GM19023 (cell line): ENCODE results near the gene DUSP7.

Experiments used
- ATAC-seq: cut with Tn5 transposase; IDR thresholded peaks from one replicate; pipeline ENCODE4 v1.9.1; 2021; ENCODE audit warnings: mild to moderate bottlenecking, moderate library complexity; ENCODE audit not compliant: unreplicated experiment

Gene DUSP7

DNA sequence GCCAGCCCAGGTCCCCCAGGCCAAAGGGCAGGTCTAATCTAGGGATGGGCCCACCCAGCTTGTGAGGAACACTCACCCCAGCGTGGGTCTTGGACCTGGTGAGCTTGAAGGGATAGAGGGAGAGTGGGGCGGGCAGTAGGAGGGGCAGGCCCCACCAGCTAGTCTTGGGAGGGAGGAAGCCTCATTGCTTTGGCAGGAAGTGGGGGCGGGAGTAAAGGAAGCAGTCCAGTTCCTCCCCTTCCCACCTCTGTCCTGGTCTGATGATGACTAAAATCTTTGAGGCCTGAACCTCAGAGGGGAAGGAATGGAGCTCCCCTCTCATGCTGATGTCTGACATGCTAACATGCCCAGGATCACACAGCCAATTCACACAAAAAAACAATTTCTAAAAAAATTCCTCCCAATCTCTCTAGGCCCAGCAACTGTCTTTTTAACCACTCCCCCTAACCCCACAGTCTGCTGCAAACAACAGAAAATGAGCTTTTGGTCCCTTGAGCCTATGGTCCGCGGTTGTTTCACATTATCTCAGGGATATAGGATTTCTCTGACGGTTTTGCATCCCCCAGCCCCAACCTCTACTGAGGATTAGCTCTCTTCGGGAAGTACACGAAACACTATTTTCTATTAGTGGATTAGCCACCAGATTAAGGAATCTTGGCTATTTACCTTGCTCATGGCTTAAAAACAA lies 30.7 kb upstream of the DUSP7 start:
- no peak for ATAC-seq

DNA sequence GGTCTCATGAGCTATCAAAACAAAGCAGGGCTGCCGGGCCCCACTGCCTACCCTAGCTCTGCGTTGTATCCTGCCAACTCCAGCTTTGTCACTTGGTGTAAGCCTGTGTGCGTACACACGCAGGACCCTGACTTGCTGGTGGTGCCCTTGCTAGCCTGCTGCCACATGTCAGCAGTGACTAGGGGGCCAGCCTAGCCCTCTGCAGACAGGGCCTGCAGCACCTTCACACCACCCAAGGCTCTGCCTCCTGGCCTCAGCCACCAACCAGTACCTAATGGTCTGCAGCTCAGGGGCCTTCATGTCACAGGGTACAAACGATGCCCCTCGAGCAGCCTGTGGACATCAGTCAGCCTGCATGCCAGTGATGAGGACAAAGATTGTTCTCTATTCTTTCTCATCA lies 30.1 kb upstream of the DUSP7 start:
- ATAC-seq, result no peak

DNA sequence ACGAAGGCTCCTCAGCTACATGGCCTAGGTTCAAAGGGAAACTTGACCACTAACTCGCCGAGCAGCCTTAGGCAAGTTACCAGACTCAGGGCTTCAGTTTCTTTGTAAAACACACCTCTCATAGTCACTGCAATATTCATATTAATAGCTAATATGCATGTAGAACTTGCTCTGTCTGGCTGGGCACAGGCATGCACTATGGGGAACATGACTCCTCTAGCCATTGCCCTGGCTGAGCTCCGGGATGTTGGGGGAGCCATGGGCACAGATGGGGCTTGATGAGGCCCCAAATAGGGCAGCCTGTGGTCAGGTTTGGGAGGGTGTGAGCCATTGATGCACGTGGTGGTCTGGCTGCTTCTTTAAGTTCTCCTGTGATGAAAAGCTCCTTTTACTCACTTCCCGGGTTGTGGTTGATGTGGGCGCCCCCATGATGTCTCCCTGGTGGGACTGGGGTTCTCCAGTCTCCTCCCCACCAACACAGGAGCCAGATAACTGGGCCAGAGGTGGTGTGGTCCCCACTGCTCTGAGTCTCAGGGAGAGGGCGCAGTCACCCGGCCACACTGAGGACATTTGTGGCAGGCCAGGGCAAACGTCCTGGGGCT lies 29.4 kb upstream of the DUSP7 start:
- ATAC-seq, result no peak

DNA sequence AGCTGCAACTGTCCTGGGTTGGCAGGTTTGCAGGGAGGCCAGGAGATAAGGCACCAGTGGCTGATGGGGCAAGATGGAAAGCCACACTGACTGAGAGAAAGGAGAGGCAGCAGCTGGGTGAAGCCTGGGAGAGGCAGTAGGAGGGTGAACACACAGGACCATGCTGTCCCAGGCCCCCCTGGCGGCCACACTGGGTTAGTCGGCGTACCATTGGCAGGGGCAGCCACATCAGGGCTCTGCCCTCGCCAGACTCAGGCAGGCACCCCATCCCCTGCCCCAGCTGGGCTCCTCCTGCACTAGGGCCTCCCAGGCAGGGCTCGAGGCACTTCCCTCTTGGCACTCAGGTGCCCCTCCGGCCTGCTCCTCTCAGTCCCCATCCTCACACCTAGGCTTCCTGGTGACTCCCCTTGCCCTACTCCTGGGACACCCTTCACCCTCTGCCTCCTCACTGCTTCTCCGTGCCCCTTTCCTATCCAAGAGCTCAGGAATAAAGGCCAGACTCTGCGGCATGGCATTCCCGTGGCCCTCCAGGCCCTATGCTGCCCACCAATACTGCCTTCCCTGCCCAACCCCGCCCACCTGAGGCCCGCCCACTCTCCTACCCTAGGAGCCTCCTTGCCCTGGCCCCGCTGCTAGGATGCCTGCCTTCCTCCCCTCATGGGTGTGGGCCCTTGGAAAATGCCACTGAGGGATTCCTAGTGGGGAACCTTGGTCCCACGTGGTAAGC lies 28.7 kb upstream of the DUSP7 start:
- no peak for ATAC-seq

DNA sequence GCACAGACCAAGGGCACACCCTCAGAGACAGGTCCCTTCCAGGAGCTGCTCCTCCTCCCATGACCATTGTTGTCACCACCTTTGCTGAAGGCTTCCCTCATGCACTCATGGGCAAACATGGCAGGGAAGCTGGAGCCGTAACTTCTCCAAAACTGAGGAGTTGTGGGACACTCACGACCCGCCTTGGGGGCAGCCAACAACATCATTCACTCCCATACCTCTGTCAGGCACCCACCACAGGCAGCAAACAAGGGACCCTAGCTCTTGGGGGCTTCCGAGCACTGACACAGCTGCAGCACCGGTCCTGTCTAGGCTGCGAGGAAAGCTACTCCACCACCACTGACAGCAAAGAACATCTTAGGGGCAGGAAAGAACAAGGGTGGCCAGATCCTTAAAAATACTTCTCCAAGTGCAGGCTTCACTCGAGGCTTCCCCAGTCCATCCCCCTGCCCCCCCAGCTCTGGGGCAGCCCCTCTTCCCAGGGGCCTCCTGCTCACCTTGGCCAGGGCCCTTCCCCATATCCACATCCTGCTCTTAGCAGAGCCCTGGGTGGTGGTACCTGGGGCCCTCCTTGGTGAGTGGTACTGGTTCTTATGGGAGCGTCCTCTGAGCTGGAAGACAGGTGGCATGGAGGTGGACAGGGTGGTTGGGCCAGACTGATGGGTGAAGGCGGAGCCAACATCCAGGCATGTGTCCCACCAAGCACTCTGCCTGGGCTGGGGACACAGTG lies 28.0 kb upstream of the DUSP7 start:
- ATAC-seq, result no peak

DNA sequence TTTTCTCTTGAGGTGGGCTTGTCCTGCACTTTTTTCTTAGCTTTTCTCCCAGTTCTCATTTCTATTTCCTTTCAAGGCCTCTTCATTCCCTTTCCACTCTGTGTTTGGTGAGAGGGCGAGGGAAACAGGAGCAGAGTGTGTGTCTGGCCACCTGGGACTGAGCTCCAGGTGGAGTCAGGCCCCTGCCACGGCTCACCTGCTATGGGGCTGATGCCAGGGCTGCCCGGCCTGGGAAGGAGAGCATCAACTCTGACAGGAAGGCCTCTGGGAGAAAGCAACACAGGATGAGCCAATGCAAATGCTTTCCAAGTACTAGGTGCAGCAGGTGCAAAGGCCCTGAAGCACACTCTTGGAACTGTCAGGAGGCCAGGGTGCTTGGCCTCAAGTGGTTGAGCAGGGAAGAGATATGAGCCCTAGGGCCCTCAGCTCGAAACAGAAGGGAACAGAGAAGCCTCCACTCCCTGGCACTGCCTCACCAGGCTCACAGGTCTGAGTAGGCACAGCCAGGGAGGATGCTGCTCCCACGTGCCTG lies 27.3 kb upstream of the DUSP7 start:
- ATAC-seq, result no peak

DNA sequence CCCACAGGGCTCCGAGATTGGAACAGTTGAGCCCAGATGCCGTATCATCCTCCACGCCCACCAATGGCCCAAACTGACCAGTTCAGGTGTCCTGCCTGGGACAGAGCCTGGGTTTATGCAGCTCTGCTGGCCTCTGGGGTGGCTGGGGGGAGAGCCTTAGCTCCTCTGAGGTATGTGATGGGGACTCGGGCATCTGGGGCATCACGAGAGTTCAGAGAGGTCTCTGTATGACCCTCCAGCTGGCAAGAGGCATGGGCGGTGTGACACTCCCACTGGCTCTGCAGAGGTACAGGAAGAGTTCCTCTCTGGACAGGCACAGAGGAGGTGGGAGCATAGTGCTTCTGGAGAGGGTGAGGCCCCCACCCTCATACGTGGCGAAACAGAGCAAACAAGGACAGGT lies 26.6 kb upstream of the DUSP7 start:
- ATAC-seq, result no peak

DNA sequence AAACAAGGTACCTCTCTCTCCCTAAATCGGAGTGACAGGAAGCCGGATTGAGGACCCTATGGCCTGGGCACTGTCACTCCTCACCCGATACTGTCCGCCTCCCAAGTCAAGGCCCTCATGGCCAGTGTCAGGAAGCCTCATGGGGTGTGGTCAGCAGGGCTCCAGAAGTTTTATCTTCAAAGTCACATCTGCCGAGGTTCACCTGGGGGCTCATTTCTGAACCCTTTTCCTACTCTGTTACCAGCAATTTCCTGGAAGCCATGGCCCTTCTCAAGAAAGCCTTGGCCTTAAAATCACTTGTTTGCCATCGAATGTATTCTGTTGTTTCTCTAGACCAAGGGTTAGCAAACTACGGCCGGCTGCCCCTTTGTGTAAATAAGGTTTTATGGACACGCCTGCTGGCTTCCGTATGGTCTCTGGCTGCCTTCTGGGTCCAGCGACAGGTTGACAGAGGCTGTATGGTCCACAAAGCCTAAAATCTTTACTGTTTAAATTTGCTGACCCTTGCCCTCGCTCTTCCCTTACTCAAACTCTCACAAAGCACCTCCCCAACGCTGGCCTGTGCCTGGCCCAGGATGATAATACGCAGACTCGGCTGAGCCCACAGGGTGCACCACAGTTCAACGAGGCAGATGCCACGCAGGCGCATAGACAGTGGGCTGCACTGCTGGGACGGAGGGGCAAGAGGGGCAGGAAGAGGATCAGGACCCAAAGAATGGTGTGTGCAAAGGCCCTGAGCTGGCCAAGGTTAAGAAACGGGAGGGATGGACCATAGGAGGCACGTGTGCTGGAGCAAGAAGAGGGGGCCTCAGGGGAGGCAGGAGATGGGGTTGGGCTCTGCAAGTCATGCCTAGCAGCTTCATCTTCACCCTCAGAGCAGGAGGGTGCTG lies 24.7 kb upstream of the DUSP7 start:
- no peak for ATAC-seq

DNA sequence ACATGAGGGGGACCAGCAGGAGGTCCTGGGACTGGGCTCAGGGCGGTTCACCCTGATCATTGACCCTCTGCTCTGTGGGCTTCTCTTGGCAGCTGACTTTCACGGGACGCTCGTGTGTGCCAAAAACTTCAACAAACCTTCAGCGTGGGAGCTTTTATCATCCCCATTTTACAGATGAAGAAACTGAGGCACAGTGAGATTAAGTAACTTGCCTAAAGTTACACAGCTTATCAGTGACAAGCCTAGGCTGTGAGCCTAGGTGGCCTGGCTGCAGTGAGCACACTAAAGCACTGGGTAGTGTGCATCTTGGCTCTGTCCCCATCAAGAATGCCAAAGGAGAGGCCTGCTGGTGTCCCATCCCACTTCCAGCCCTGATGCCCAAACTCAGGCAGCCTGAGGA lies 23.6 kb upstream of the DUSP7 start:
- no peak for ATAC-seq

DNA sequence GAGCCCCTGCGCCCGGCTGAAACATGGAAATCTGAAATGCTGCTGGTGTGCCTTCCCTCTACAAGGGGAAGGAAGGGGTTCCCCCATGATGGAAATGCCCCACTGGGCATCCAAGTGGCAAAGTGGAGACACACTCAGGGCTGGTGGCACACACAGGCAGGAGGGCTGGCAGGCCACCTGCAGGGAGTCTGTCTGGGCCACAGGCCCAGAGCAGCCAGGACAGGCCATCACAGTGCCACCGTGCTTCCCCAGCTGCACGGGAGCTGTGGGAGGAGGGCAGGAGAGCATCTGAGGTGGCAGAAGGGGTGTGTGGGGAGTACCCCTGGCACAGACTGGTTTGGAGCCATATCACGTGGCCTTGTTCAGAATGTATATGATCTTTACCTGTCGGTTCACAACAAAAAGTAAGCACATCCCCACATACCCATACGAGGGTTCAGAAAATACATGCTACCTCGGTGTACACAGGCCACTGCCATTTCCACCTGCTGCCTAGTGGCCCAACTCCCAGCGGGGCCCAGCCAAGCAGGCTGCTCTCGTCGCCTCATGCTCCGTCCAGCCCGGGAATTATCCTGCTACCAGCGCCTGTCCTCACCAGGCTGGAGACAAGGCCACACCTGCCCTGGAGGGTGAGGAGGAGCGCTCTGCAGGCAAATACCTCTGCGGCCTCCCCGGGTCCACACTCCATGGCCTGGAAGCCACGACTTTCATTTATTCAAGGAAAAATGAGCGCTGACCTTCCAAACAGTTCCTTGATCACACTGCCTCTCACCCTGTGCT lies 22.6 kb upstream of the DUSP7 start:
- ATAC-seq, result no peak

DNA sequence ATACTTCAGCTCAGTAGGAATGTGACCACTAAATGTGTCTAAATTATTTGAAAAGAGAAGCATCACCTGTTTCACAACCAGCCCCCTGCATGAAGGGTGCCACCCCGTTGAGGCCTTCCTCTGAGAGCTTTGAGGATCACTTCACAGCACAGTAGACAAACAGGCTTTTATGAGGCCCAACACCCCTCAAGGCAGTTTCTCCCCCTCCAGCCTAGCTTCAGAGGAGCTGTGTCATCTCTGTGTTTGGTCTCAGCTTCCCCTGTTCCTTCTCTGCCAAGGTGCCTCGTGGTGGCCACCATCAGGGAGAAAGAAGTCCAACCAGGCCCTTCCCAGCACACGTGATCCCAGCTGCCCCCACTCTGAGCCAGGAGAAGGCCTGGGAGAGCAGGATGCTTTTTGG lies 21.6 kb upstream of the DUSP7 start:
- no peak for ATAC-seq

DNA sequence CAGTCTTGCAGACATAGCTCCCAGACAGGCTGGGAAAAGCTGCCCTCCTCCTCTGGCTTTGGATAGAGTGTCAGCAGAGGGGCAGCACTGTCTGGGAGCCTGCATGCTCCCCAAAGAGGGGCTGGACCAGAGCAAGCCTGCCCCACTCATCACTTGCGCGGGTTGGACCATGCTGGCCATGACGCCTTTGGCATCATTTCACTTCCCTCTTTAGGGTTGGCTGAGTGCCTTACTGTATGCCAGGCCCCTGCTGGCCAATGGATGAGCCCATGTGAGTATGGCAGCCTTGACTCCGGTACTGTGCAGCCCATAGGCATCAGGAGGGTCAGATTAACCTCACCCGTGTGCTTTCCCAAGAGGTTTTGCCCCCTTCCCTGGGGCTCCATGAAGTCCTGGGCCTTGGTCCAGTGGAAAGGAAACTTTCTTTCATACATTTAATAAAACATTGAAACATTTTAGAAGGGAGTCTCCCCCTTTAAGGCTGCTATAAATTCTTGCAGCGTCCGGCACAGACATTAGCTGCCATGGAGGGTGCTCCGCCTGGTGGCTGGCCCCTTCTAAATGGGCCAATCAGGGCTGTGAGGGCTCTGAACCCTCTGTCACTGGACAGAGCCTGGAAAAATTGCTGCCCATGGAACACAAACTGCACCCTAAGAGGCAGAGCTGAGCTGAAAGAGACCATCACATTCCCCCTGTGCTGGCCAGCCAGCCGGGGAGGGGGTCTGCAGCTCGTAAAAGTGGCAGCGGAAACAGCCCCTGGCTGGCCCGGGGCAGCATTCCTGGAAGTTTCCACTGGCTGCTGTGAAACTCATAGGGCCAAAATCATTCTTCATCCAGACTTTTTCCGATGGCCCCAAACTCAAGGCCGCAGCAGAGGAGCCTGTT lies 20.8 kb upstream of the DUSP7 start:
- no peak for ATAC-seq

DNA sequence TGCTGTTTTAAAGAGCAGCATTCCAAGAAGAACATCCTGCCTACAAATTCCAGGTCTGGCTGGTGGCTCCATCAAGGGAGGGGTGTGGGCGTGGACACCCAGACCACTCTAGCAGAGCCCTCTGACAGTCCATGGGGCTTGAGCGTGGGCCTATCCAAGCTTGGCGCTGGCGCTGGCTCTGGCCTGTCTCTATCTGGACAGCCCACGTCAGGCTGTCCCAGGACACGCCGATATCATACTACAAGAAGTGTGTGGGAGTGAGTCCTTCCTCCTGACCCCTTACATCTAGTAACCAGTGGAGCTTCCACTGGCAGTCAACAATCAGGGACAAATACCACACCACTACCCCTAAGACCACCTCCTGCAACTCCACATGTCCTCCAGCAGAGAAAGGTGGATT lies 17.1 kb upstream of the DUSP7 start:
- no peak for ATAC-seq

DNA sequence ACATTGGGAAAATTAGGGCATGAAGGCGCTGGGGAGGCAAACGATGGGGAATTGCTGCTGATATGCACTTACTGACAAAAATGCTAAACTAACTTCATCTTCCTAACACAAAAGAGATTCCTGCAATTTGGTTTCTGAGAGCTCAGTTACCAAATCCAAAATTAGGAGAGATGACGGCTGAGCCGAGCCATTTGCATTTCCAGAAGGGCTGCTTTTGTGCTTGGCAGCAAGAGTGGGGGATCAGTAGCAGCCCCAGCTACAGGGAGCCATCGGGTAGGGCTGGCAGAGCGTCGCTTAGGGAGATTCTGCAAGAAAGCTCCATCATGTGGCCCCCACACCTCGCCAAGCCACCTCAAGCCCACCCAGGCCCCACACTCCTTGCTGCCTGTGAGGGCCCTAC lies 16.1 kb upstream of the DUSP7 start:
- no peak for ATAC-seq

DNA sequence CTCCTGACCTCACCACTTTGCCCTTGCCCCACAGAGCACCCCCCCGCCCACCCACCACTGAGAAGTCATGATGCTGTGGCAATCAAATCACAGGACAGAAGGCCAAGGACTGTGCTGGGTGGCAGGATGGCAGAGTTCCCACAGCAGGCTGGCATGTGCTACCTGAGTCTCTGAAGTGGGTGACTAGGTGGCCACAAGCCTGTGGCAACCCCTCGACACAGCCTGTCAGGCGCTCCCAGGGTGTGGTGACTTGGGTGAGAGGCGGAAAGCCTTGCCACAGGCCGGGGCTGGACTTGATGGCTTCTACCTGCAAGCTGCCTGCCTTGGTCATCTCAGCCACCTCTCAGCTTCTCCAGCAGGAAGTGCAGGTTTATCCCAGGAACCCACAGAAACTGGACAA lies 15.6 kb upstream of the DUSP7 start:
- no peak for ATAC-seq

DNA sequence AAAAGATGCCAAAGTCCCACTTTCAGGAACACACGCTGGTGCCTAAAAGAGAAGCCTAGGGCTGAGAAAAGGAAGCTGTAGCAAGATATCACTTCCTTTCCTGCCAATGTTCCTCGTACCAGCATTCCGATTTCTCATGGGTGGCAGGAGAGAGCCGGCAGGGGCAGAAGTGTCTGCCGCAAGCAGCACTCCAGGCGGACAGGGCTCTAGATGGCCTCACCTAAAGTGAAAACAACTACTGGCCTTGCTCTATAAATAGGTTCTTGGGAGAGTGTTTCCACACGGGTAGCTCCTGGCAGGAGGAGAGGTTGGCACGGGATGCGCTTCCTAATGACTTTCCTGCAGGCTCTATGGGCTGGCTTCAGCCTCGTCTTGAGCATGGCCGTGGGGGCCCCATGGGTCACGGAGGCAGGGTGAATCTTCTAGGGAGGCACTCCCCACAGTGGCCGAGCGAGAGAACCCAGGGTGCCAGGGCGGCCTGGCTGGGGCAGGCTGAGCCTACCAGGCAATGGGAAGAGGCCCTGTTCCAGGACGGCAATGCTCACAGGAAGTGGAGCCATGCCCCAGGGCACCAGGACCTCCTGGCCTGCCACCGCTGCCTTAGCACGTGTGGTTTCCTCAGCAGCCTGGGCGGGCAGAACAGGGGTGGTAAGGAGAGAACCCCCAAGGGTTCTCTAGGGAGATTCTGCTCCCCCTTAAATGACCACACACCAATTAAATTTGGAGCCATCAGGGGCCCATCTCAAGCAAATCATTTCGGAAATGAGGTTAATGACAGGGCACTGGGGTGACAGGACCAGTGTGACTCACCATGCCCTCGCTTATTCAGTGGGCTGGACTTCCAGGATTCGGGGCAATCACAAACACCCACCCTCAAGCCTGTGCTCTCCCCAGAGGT lies 14.6 kb upstream of the DUSP7 start:
- ATAC-seq, result no peak

DNA sequence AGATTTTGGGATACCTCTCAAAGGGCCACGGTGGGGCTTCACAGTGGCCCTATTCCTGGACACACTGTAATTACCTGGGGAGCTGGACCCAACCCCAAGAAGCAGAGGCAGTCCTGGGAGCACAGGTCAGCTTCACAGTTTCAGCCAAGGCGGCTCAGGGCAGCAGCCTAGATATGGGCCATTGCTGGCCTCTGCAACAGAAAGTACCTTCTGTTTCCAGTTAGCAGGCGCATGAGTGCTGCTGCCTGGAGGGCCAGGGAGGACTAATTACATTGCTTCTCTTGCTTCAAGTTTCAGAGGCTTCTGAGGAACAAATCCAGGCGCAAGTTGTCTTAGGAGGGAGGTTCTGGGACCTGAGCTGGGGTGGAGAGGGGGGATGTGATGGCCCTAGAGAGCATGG lies 13.5 kb upstream of the DUSP7 start:
- no peak for ATAC-seq

DNA sequence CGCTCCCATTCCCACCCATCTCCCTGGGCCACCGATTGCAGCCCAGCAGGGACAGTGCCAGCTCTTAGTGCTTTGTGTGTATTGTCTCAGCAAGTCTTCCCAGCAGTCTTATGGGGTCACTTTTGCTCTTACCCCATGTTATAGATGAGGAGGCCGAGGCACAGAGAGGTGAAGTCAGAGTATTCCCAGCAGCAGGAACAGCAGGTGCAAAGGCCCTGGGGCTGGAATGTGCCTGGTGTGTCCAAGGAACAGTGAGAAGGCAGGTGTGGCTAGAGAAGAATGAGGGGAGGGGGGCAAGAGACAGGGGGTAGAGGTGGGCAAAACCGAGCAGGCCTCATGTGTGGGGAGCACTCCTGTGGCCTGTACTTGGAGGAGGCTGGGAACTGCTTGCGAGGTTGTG lies 12.8 kb upstream of the DUSP7 start:
- no peak for ATAC-seq
